ENCODE measurements around the gene GPHA2. TPM values are rescaled to one million over a fixed set of nuclear protein-coding genes. Genes with fewer than 3 reads are reported as not detected.
"Not testable (repeated sequence)": the region's sequence is repeated elsewhere in the genome, so short reads cannot be mapped to it uniquely, and the experiment has no call there.

Gene GPHA2
- 1 to 10 TPM; 1.5 to 1.7 (median 1.6) TPM for polyA plus RNA-seq (ENCODE audit: insufficient read length in 3 of 3)

- no peak for DNase-seq (ENCODE audit: low read depth in 3 of 3, low spot score in 2 of 3)
Observed at GRCh38 chr11:64935359-64936081, at the start of gene GPHA2. Gene GPHA2 (minus strand): TSS chr11:64935893. CDS start chr11:64935460, 433 bp downstream.

- not testable (repeated sequence) for DNase-seq (ENCODE audit: low read depth in 3 of 3, low spot score in 2 of 3)
Observed at GRCh38 chr11:64983339-64983738, 47.6 kb upstream of the GPHA2 start.

DNA sequence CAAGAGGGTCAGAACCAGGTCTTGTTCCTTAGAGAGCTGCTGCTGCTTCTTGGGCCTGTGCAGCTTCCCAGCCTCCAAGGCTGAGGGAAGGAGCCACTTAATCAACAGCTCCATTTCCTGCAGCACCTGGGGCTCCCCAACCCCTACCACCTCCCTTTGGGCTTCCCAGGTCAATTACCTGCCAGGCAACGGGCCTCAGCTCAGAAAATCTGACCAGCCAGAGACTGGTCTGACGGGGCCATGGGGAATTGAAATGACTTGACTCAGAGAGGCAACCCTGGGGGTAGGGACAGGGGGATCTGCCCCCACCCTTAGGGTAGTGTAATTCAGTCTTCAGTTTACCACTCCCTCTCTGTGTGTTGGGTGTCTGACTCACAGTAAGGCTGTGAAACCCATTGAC lies 41.0 kb upstream of the GPHA2 start:
- DNase-seq (ENCODE audit: low read depth in 3 of 3, low spot score in 2 of 3): no peak

- no peak for DNase-seq (ENCODE audit: low read depth in 3 of 3, low spot score in 2 of 3)
Observed at GRCh38 chr11:64974124-64974523, 38.4 kb upstream of the GPHA2 start.

GRCh38 chr11:64971421-64972233 lies 35.9 kb upstream of the GPHA2 start, which contains the start of gene MAJIN:
Gene MAJIN (minus strand): TSS chr11:64972108. CDS start chr11:64959405, 12,703 bp downstream.
- DNase-seq (ENCODE audit: low read depth in 3 of 3, low spot score in 2 of 3): peak; percentile 76 to 80 (median 78)

GRCh38 chr11:64970731-64971151 lies 35.0 kb upstream of the GPHA2 start:
- DNase-seq (ENCODE audit: low read depth in 3 of 3, low spot score in 2 of 3): no peak

DNA sequence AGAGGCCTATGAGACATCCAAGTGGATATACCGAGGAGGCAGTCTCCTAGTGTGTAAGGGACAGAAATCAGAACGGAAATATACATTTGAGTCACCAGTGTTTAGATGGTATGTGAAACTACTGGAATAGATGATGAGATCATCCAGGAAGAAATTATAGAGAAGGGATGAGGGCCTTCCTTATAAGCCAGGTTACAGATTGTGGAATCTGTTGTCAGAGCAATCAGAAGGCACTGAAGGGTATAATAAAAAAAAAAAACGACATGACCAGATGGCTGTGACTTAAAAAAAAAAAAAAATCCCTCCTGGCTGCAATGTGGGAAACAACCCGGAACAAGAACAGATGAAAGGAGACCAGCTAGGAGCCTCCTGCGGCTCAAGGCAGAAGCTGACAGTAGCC lies 33.5 kb upstream of the GPHA2 start:
- DNase-seq (ENCODE audit: low read depth in 3 of 3, low spot score in 2 of 3): no peak

- no peak for DNase-seq (ENCODE audit: low read depth in 3 of 3, low spot score in 2 of 3)
Observed at GRCh38 chr11:64967375-64967774, 31.7 kb upstream of the GPHA2 start.

- no peak for DNase-seq (ENCODE audit: low read depth in 3 of 3, low spot score in 2 of 3)
Observed at GRCh38 chr11:64963072-64963631, 27.5 kb upstream of the GPHA2 start.

GRCh38 chr11:64960719-64961118 lies 25.0 kb upstream of the GPHA2 start:
- DNase-seq (ENCODE audit: low read depth in 3 of 3, low spot score in 2 of 3): no peak

GRCh38 chr11:64959498-64959897 lies 23.8 kb upstream of the GPHA2 start:
- no peak for DNase-seq (ENCODE audit: low read depth in 3 of 3, low spot score in 2 of 3)

DNA sequence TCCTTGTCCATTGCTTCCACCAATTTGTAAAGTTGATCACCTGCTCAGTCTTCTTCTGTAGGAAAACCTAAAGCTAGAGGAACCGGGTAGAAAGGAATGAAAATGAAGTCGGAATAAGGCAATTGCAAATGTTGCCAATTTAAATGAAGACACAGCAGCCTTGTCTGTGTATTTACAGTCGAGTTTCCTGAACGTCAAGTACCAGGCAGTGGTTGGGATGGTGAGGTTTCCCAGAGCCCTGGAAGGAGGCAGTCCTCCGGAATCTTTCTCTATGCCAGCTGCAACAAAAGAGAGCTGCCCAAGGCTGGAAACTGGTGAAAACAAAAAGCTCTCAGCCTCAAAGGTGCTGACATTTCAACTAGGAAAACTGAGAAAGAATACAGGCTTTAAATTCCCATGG lies 18.5 kb upstream of the GPHA2 start:
- no peak for DNase-seq (ENCODE audit: low read depth in 3 of 3, low spot score in 2 of 3)

DNA sequence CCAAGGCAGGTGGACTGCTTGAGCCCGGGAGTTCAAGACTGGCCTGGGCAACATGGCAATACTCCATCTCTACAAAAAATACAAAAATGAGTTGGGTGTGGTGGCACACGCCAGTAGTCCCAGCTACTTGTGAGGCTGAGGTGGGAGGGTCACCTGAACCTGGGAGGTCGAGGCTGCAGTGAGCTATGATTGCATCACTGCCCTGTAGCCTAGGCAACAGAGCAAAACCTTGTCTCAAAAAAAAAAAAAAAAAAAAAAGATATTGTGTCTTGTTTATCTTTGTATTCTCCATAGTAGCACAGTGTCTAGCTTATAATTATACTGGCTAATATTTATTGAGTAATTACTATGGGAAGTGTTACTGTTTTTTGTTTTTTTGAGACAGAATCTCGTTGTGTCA lies 15.8 kb upstream of the GPHA2 start:
- DNase-seq (ENCODE audit: low read depth in 3 of 3, low spot score in 2 of 3): no peak

DNA sequence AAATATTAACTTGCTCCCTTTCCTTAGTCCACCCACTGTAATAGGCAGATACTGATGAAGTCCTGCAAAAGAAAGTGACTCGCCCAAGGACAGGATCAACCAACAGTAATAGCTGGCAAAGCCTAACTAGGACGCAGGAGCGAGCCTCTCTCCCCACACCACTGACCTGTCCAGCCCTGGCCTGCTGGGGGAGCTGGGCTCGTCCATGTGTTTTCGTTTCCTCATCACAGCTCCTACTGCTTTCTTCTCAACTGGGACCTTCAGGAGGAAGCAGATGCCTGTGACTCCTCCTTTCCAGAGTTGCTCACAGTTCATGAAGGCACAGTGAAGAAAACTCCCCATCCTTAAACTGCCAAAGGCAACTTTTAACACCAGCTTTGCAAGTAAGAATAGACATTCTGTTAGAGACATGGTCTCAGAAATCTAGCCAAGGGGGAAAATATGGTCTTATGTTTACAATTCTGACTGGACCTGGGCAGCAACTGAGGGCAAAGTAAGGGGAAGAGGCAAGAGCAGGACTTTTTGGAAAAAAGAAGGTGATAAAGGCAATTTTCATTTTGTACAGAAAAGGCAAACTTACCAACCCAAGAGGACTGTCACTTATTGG lies 11.6 kb upstream of the GPHA2 start:
- DNase-seq (ENCODE audit: low read depth in 3 of 3, low spot score in 2 of 3): no peak

- no peak for DNase-seq (ENCODE audit: low read depth in 3 of 3, low spot score in 2 of 3)
Observed at GRCh38 chr11:64936539-64936938, 846 bp upstream of the GPHA2 start.

DNA sequence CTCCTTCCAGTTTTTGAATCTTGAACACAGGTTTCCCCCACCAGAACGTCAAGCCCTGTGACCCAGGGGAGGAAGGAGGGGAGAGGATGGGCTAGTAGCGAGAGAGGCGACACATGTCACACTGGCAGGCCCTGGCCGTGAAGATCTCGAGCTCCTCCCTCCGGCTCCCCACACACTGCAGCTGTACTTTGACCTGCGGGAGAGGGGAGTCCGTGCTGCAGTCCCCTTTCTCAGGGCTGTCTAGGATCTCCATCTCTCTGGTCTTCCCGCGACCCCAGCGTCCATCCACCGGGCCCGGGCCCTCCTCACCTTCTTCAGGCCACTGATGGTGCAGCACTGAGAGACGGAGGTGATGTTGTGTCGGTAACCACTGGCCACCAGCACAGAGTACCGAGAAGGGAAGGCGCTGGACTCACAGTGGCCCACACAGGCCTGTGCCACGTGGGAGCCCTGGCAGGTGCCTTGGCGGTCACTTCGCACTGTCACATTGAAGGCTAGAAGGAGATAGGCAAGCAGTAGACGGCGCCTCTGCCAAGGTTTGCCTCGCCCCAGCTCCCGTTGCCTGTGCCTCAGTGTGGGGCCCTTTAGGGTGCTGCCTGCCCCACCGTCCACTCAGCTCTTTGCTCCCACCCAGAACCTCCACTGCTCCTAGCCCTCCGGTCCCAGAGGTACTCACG lies 873 bp downstream of the GPHA2 start:
- DNase-seq (ENCODE audit: low read depth in 3 of 3, low spot score in 2 of 3): no peak

DNA sequence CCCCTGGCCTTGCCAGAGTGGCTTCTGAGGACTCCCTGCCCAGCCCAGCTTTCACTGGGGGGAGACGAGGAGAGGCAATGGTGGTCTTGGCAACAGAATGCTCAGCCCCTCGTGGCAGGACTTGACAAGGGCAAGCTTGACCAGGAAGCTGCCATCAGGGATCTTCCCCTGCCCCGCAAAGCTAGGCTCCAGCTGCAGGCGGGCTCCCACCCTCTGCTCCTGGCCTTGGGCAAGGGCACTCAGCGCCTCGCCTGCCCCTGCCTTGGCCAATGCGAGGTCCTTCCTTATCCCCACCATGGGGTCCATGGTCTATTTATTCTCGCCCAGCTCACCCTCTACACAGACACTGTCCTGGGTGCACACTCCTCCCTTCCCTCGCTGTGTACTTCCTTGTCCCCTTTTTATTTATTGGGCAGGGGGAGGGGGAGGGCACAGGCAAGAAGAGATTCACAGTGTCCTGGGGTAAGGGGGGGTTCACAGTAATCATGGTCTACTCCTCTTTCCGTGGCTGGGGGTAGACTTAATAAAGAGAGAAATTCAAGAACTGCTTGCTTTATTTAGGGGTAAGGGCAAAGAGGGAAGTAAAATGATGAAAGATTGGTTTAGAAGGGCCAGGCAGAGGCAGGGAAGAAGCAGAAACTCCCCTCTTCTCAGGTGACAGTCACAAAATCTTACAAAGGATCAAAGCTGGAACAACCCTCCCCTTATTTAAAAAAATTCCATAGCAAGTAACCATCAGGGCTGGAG lies 1.6 kb downstream of the GPHA2 start:
- no peak for DNase-seq (ENCODE audit: low read depth in 3 of 3, low spot score in 2 of 3)

- DNase-seq (ENCODE audit: low read depth in 3 of 3, low spot score in 2 of 3): no peak
Observed at GRCh38 chr11:64933213-64933934, 2.3 kb downstream of the GPHA2 start.

DNA sequence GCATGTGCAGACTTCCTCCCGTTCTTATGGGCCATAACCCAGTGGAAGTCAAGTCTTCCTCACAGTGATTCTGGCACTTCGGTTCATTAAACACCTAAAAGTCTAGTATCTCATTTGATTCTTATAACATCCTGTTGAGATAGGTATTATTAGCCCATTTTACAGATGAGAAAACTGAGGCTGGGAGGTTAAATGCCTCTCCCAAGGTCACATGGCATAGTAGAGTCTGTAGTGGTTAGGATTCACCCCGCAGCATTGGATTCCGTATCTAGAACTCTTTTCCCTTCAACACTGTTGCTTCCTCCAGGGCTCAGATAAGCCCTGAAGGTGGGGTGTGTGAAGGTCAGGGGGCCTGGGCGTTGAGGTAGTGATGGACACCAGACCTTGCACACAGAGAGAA lies 3.4 kb downstream of the GPHA2 start:
- DNase-seq (ENCODE audit: low read depth in 3 of 3, low spot score in 2 of 3): no peak
